DOHH2 (cell line): ENCODE results near the gene MT1M.

Source experiments
- H3F3A ChIP-seq: fragments of 200-600 bp; sonication (generic), shearing (Covaris generic); 2 replicates; pipeline ENCODE4 v1.6.0; 2016; ENCODE audit warnings: antibody characterized with exemption, mild to moderate bottlenecking; ENCODE audit not compliant: control insufficient read depth, insufficient read depth
- H3K27ac ChIP-seq: fragments of 200-600 bp; sonication (generic); 2 replicates; pipeline ENCODE4 v1.5.1; 2014; ENCODE audit warnings: low read depth, mild to moderate bottlenecking, low read length, moderate library complexity
- H3K27me3 ChIP-seq: fragments of 200-600 bp; sonication (generic); 2 replicates; pipeline ENCODE4 v1.6.1; 2014; ENCODE audit warnings: mild to moderate bottlenecking, low read length, mixed read lengths; ENCODE audit not compliant: control insufficient read depth
- H3K36me3 ChIP-seq: fragments of 200-600 bp; sonication (generic); 2 replicates; pipeline ENCODE4 v1.6.1; 2014; ENCODE audit warnings: mild to moderate bottlenecking, low read length, moderate library complexity, mixed read lengths; ENCODE audit not compliant: control insufficient read depth
- H3K4me1 ChIP-seq: fragments of 200-600 bp; sonication (generic); 2 replicates; pipeline ENCODE4 v1.6.1; 2014; ENCODE audit warnings: mild to moderate bottlenecking, low read length, mixed read lengths; ENCODE audit not compliant: control insufficient read depth
- H3K4me2 ChIP-seq: fragments of 200-600 bp; sonication (generic); 2 replicates; pipeline ENCODE4 v1.6.0; 2014; ENCODE audit warnings: mild to moderate bottlenecking, low read length, moderate library complexity
- H3K4me3 ChIP-seq: fragments of 200-600 bp; sonication (generic); 2 replicates; pipeline ENCODE4 v1.5.1; 2014; ENCODE audit warnings: mild to moderate bottlenecking, low read length, mixed read lengths
- H3K79me2 ChIP-seq: fragments of 200-600 bp; sonication (generic); 2 replicates; pipeline ENCODE4 v1.6.1; 2014; ENCODE audit warnings: mild to moderate bottlenecking, low read length, mixed read lengths; ENCODE audit not compliant: control insufficient read depth
- H3K9me2 ChIP-seq: fragments of 200-600 bp; sonication (generic); replicated peaks from 2 replicates; pipeline ENCODE4 v1.6.1; 2014; ENCODE audit warnings: mild to moderate bottlenecking, low read length, mixed read lengths; ENCODE audit not compliant: control insufficient read depth
- H3K9me3 ChIP-seq: fragments of 200-600 bp; sonication (generic); 2 replicates; pipeline ENCODE4 v1.6.1; 2014; ENCODE audit warnings: antibody characterized with exemption, low read length, mixed read lengths; ENCODE audit not compliant: control insufficient read depth, insufficient read depth
- H4K20me1 ChIP-seq: fragments of 200-600 bp; sonication (generic); 2 replicates; pipeline ENCODE4 v1.6.0; 2014; ENCODE audit warnings: low read depth, mild to moderate bottlenecking, antibody characterized with exemption, low read length, moderate library complexity; ENCODE audit not compliant: control insufficient read depth, insufficient read depth
- CTCF ChIP-seq: fragments of 200-600 bp; sonication (generic); IDR thresholded peaks from one replicate; pipeline ENCODE4 v1.5.1; 2014; ENCODE audit warnings: antibody characterized with exemption, mild to moderate bottlenecking, low read depth, low read length; ENCODE audit not compliant: poor library complexity, severe bottlenecking
- EZH2phosphoT487 ChIP-seq: fragments of 200-600 bp; sonication (generic); IDR thresholded peaks from 2 replicates; pipeline ENCODE4 v1.6.1; 2017; ENCODE audit warnings: borderline replicate concordance, mild to moderate bottlenecking, antibody characterized with exemption, low read length, moderate library complexity, mixed read lengths

Gene MT1M

GRCh38 chr16:56601325-56601724, 31.1 kb upstream of the MT1M start:
- Histone ChIP-seq H3K27me3 (peaks cover 4% of the 10 kb centered on the region; the same call in 1 of the 2 replicates), H3K4me3 (no peak overlapping the region), H3K4me2 (no peak overlapping the region), H3K4me1 (peaks cover 10% of the 10 kb centered on the region), H3K79me2 (no peaks in the 10 kb centered on the region), H3K36me3 (no peaks in the 10 kb centered on the region), H3K9me3 (no peaks in the 10 kb centered on the region), H4K20me1 (no peaks in the 10 kb centered on the region), H3K9me2 (no peaks in the 10 kb centered on the region), H3F3A (peaks cover 2% of the 10 kb centered on the region; the same call in 1 of the 2 replicates), H3K27ac (no peak overlapping the region)
- TF ChIP-seq CTCF (no peak), EZH2phosphoT487 (no peak)

- no peaks in the 10 kb centered on the region for H3K9me2 ChIP-seq
- no peaks in the 10 kb centered on the region for H3K9me3 ChIP-seq
- H3K4me2 ChIP-seq, result no peak overlapping the region
- peaks cover 11% of the 10 kb centered on the region for H3K27me3 ChIP-seq
- H3K36me3 ChIP-seq, result no peaks in the 10 kb centered on the region
- H3F3A ChIP-seq, result no peaks in the 10 kb centered on the region
- H3K4me3 ChIP-seq, result no peak overlapping the region
- no peak overlapping the region for H3K27ac ChIP-seq
- TF ChIP-seq EZH2phosphoT487 (no peak), CTCF (no peak)
- no peaks in the 10 kb centered on the region for H4K20me1 ChIP-seq
- no peaks in the 10 kb centered on the region for H3K79me2 ChIP-seq
- peaks cover 2% of the 10 kb centered on the region for H3K4me1 ChIP-seq
These were observed 28.9 kb upstream of the MT1M start for GRCh38 chr16:56603589-56603988.

GRCh38 chr16:56604966-56605365, 27.5 kb upstream of the MT1M start:
- H3K27ac ChIP-seq, result no peak overlapping the region
- peaks cover 21% of the 10 kb centered on the region for H3K27me3 ChIP-seq
- no peaks in the 10 kb centered on the region for H3K9me3 ChIP-seq
- TF ChIP-seq EZH2phosphoT487, result no peak
- no peak for TF ChIP-seq CTCF
- no peaks in the 10 kb centered on the region for H3K36me3 ChIP-seq
- H3F3A ChIP-seq, result no peaks in the 10 kb centered on the region
- no peak overlapping the region for H3K4me3 ChIP-seq
- peaks cover 16% of the 10 kb centered on the region for H3K4me1 ChIP-seq
- no peak overlapping the region for H3K4me2 ChIP-seq
- no peaks in the 10 kb centered on the region for H3K9me2 ChIP-seq
- no peaks in the 10 kb centered on the region for H3K79me2 ChIP-seq
- H4K20me1 ChIP-seq, result no peaks in the 10 kb centered on the region
